OCI-LY7 (cell line): Measurements from ENCODE around the gene CYP2C19. TPM values are rescaled to one million over a fixed set of nuclear protein-coding genes. Genes with fewer than 3 reads are reported as not detected.

Experiments
- BruUV-seq: library from RNA; stranded (reverse); fragments of 400-500 nt; replicated peaks from 2 replicates; lab custom pipeline; 2021; lab: Mats Ljungman, UMichigan
- CTCF ChIA-PET: fragments of 300-600 bp; sonication (Branson Sonifier 250); formaldehyde crosslinking; loops from one replicate; lab custom pipeline; 2022; ENCODE audit warnings: antibody characterized with exemption; ENCODE audit not compliant: unreplicated experiment; lab: Charles Lee
- POLR2A ChIA-PET: fragments of 300-600 bp; sonication (Branson Sonifier 250); formaldehyde crosslinking; loops from one replicate; lab custom pipeline; 2022; ENCODE audit warnings: antibody characterized with exemption; lab: Charles Lee
- DNase-seq: peaks from one replicate; pipeline ENCODE4 v3.0.0-alpha.2; 2015; ENCODE audit warnings: low spot score
- H2AFZ ChIP-seq: fragments of 200-600 bp; sonication (generic), shearing (Covaris generic); 2 replicates; pipeline ENCODE4 v1.6.1; 2014; ENCODE audit warnings: mild to moderate bottlenecking, antibody characterized with exemption, low read length, moderate library complexity
- H3K27ac ChIP-seq: fragments of 200-600 bp; sonication (generic); 2 replicates; pipeline ENCODE4 v1.5.1; 2014; ENCODE audit warnings: mixed run types, low read depth, mild to moderate bottlenecking, moderate library complexity, low read length, inconsistent platforms; ENCODE audit not compliant: poor library complexity, severe bottlenecking
- H3K36me3 ChIP-seq: fragments of 200-600 bp; sonication (generic); 2 replicates; pipeline ENCODE4 v1.6.1; 2014; ENCODE audit warnings: mild to moderate bottlenecking, antibody characterized with exemption, low read length, moderate library complexity, mixed read lengths; ENCODE audit not compliant: insufficient read depth
- H3K4me1 ChIP-seq: fragments of 200-600 bp; sonication (generic); 2 replicates; pipeline ENCODE4 v1.5.1; 2014; ENCODE audit warnings: mild to moderate bottlenecking, low read length; ENCODE audit not compliant: insufficient read depth, poor library complexity, severe bottlenecking
- H3K4me2 ChIP-seq: fragments of 200-600 bp; sonication (generic); 2 replicates; pipeline ENCODE4 v1.6.1; 2014; ENCODE audit warnings: mild to moderate bottlenecking, low read length
- H3K4me3 ChIP-seq: fragments of 200-600 bp; sonication (generic); 2 replicates; pipeline ENCODE4 v1.5.1; 2014; ENCODE audit warnings: mild to moderate bottlenecking, low read depth, low read length; ENCODE audit not compliant: poor library complexity, severe bottlenecking
- H3K79me2 ChIP-seq: fragments of 200-600 bp; sonication (generic); 2 replicates; pipeline ENCODE4 v1.6.1; 2016; ENCODE audit warnings: low read depth, mild to moderate bottlenecking, low read length, moderate library complexity, mixed read lengths; ENCODE audit not compliant: insufficient read depth
- H3K9me2 ChIP-seq: fragments of 200-600 bp; sonication (generic); 2 replicates; pipeline ENCODE4 v1.6.1; 2016; ENCODE audit warnings: mild to moderate bottlenecking, low read length, mixed read lengths; ENCODE audit not compliant: insufficient read depth
- H3K9me3 ChIP-seq: fragments of 200-600 bp; sonication (generic); 2 replicates; pipeline ENCODE4 v1.6.1; 2014; ENCODE audit warnings: mild to moderate bottlenecking, mixed run types, low read length, mixed read lengths
- H4K20me1 ChIP-seq: fragments of 200-600 bp; sonication (generic); 2 replicates; pipeline ENCODE4 v1.6.1; 2014; ENCODE audit warnings: mild to moderate bottlenecking, antibody characterized with exemption, low read length, moderate library complexity, mixed read lengths; ENCODE audit not compliant: insufficient read depth
- EZH2phosphoT487 ChIP-seq: fragments of 200-600 bp; sonication (generic); IDR thresholded peaks from 2 replicates; pipeline ENCODE4 v1.6.1; 2018; ENCODE audit warnings: low read depth, borderline replicate concordance, mild to moderate bottlenecking, mixed run types, antibody characterized with exemption, low read length, moderate library complexity, mixed read lengths
- intact Hi-C: fragments of 100-400 bp; cut with micrococcal nuclease; formaldehyde crosslinking; loops from one replicate; pipeline ENCODE4 v1.10.0; 2022; ENCODE audit not compliant: unreplicated experiment
- total RNA-seq, 2 experiments: library from RNA; depleted of rRNA in 1 of 2; stranded (reverse); fragments of >200 nt in 1 of 2; shearing (Covaris generic) in 1 of 2; gene quantifications; 2 replicates each; pipeline ENCODE4 v1.2.3, GENCODE V29; 2014 to 2022
- TF ChIP-seq, protein P1 (sequence below): fragments of 200-600 bp; sonication (generic); conservative IDR thresholded peaks from 2 replicates; pipeline ENCODE4 v1.5.1; 2014; ENCODE audit warnings: mild to moderate bottlenecking, antibody characterized with exemption, low read length, moderate library complexity, mixed read lengths

Gene CYP2C19
- total RNA-seq, 2 experiments from 2014 or later = not detected

DNA sequence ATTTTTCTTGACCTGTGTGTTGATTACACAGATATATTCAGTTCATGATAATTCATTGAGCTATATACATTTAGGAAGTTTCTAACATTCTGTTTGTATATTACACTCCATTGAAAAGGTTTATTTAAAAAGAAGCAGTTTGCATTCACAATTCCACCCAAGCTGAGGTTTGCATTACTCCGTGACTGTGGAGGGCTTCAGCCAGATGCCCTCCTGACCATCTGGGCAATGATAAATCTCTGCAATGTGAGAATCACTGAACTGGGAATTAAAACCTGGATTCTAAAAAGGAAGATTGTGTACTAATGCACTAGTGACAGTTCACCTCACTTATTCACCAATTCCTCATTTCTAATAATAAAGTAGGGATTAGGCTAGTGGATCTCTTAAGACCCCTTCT, 139.6 kb downstream of the CYP2C19 start:
- CTCF ChIA-PET = no interaction called here
- no peak for TF ChIP-seq EZH2phosphoT487
- TF ChIP-seq, protein P1, sequence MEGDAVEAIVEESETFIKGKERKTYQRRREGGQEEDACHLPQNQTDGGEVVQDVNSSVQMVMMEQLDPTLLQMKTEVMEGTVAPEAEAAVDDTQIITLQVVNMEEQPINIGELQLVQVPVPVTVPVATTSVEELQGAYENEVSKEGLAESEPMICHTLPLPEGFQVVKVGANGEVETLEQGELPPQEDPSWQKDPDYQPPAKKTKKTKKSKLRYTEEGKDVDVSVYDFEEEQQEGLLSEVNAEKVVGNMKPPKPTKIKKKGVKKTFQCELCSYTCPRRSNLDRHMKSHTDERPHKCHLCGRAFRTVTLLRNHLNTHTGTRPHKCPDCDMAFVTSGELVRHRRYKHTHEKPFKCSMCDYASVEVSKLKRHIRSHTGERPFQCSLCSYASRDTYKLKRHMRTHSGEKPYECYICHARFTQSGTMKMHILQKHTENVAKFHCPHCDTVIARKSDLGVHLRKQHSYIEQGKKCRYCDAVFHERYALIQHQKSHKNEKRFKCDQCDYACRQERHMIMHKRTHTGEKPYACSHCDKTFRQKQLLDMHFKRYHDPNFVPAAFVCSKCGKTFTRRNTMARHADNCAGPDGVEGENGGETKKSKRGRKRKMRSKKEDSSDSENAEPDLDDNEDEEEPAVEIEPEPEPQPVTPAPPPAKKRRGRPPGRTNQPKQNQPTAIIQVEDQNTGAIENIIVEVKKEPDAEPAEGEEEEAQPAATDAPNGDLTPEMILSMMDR = no peak
- no TSS peak for BruUV-seq
- POLR2A ChIA-PET = no interaction called here
- no peaks in the 10 kb centered on the region for H3K9me2 ChIP-seq
- H3K4me3 ChIP-seq = no peak overlapping the region
- DNase-seq = no peak
- intact Hi-C loops = no loop called here
- no peak overlapping the region for H2AFZ ChIP-seq
- H3K36me3 ChIP-seq = no peaks in the 10 kb centered on the region
- no peaks in the 10 kb centered on the region for H4K20me1 ChIP-seq
- no peak overlapping the region for H3K27ac ChIP-seq
- no peaks in the 10 kb centered on the region for H3K79me2 ChIP-seq
- no peak overlapping the region for H3K4me2 ChIP-seq
- H3K4me1 ChIP-seq = no peaks in the 10 kb centered on the region
- 0 out of 2 replicates have a peak, but pooled peaks cover 3% of the 10 kb centered on the region for H3K9me3 ChIP-seq

DNA sequence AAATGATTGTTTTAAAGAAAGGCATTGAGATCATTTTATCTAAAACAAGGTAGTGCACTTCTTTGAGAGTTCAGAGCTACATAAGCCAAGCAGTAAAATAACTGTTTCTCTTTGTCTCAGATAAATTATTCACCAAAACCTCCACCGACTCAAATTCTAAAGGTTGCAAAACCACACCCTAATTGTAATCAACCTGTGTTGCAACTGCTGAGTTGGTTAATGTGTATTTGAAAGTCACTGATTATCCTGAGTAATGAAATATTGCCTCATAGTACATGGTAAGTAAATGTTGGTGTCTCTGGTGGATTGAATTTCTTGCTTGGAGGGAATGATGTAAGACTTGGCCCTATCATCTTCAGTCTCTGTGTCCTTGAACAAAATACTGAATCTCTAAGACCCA, 140.1 kb downstream of the CYP2C19 start:
- TF ChIP-seq, protein P1 = no peak
- no peak for TF ChIP-seq EZH2phosphoT487
- no peak overlapping the region for H2AFZ ChIP-seq
- H3K4me2 ChIP-seq = no peak overlapping the region
- H3K9me3 ChIP-seq = 0 out of 2 replicates have a peak, but pooled peaks cover 4% of the 10 kb centered on the region
- H3K4me3 ChIP-seq = no peak overlapping the region
- no peaks in the 10 kb centered on the region for H3K9me2 ChIP-seq
- H3K36me3 ChIP-seq = no peaks in the 10 kb centered on the region
- intact Hi-C loops = no loop called here
- no peaks in the 10 kb centered on the region for H4K20me1 ChIP-seq
- BruUV-seq = no TSS peak
- no peaks in the 10 kb centered on the region for H3K79me2 ChIP-seq
- no peaks in the 10 kb centered on the region for H3K4me1 ChIP-seq
- H3K27ac ChIP-seq = no peak overlapping the region
- POLR2A ChIA-PET = no interaction called here
- no peak for DNase-seq
- CTCF ChIA-PET = no interaction called here

Other genes starting within 250 kb of the CYP2C19 start
- gene HELLS, start 216.9 kb upstream of the CYP2C19 start, total RNA-seq (2014; rRNA removed; shearing (Covaris generic)) = 204 and 233 TPM in 2 replicates
- 174 and 190 TPM in 2 replicates for gene HELLS, start 216.9 kb upstream of the CYP2C19 start, total RNA-seq (2022)
- gene CYP2C18, start 79.0 kb upstream of the CYP2C19 start, total RNA-seq (2014; rRNA removed; shearing (Covaris generic)) = not detected in 2 replicates
- not detected in 2 replicates for gene CYP2C18, start 79.0 kb upstream of the CYP2C19 start, total RNA-seq (2022)
- gene CYP2C9, start 176.0 kb downstream of the CYP2C19 start, total RNA-seq (2014; rRNA removed; shearing (Covaris generic)) = not detected in 2 replicates
- gene CYP2C9, start 176.0 kb downstream of the CYP2C19 start, total RNA-seq (2022) = not detected in 2 replicates